ENCODE results near the gene TANC1. TPM values are rescaled to one million over a fixed set of nuclear protein-coding genes. Genes with fewer than 3 reads are reported as not detected.

The TANC1 gene
- total and polyA plus RNA-seq, 2 donors (not counting 3 experiments of a cell fraction or from before 2014, with no cell fraction given): 58.9 to 99.4 TPM

DNA sequence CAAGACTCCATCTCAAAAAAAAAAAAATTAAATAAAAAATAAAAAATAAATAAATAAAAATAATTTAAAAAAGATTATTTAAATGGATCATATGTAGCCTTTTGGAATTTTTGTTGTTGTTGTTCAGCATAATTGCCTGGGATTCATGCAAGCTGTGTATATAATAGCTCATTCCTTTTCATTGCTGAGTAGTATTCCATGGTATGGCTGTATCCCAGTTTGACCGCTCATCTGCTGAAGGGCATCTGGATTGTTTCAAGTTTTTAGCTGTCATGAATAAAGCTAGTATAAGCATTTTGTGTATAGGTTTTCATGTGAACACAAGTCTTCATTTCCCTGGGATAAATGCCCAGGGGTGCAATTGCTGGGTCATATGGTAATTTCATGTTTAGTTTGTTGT, 6.4 kb upstream of the TANC1 start:
- no peak for TF ChIP-seq EZH2 (IDR thresholded peaks at IDR 0.05; ENCODE audit: borderline replicate concordance, low read depth, low read length, severe bottlenecking)
- no peak for TF ChIP-seq POLR2AphosphoS5 (IDR thresholded peaks at IDR 0.05; ENCODE audit: insufficient read depth, low read depth, low read length)
- TF ChIP-seq FOS (IDR thresholded peaks at IDR 0.05; ENCODE audit: borderline replicate concordance, insufficient read depth, low read length): no peak
- TF ChIP-seq POLR2A (IDR thresholded peaks at IDR 0.05; ENCODE audit: low read depth, low read length): no peak
- TF ChIP-seq, protein P1, sequence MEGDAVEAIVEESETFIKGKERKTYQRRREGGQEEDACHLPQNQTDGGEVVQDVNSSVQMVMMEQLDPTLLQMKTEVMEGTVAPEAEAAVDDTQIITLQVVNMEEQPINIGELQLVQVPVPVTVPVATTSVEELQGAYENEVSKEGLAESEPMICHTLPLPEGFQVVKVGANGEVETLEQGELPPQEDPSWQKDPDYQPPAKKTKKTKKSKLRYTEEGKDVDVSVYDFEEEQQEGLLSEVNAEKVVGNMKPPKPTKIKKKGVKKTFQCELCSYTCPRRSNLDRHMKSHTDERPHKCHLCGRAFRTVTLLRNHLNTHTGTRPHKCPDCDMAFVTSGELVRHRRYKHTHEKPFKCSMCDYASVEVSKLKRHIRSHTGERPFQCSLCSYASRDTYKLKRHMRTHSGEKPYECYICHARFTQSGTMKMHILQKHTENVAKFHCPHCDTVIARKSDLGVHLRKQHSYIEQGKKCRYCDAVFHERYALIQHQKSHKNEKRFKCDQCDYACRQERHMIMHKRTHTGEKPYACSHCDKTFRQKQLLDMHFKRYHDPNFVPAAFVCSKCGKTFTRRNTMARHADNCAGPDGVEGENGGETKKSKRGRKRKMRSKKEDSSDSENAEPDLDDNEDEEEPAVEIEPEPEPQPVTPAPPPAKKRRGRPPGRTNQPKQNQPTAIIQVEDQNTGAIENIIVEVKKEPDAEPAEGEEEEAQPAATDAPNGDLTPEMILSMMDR (IDR thresholded peaks at IDR 0.05; ENCODE audit: extremely low read depth in 1 of 2, insufficient read depth in 1 of 2, low read depth in 1 of 2, low read length in 2 of 2): no peak
- TF ChIP-seq, protein P2, sequence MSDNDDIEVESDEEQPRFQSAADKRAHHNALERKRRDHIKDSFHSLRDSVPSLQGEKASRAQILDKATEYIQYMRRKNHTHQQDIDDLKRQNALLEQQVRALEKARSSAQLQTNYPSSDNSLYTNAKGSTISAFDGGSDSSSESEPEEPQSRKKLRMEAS (IDR thresholded peaks at IDR 0.05; ENCODE audit: insufficient read depth, insufficient read length): no peak
- TF ChIP-seq JUN (IDR thresholded peaks at IDR 0.05; ENCODE audit: borderline replicate concordance, insufficient read depth, insufficient read length, low read depth): no peak
- no peak for TF ChIP-seq MYC (IDR thresholded peaks at IDR 0.05; ENCODE audit: low read depth, low read length)
- no peak for TF ChIP-seq GATA2 (IDR thresholded peaks at IDR 0.05; ENCODE audit: insufficient read depth, insufficient read length, low read depth, low read length)
- Histone ChIP-seq H3K4me3 (replicated peaks in 1 of 3; ENCODE audit: insufficient read depth in 1 of 3, low read depth in 1 of 3, low read length in 3 of 3) (no peak overlapping the region), H3K4me1 (ENCODE audit: control insufficient read depth, extremely low read depth, insufficient read depth, low read length) (no peaks in the 10 kb centered on the region), H4K20me1 (replicated peaks; ENCODE audit: control insufficient read depth, extremely low read depth, insufficient read depth, low read length) (no peaks in the 10 kb centered on the region), H2AFZ (ENCODE audit: low read depth, low read length) (no peak overlapping the region), H3K27me3 (ENCODE audit: control insufficient read depth in 2 of 2, insufficient read depth in 2 of 2, low read length in 2 of 2) (no peaks in the 10 kb centered on the region), H3K36me3 (ENCODE audit: control insufficient read depth in 2 of 2, extremely low read depth in 1 of 2, insufficient read depth in 2 of 2, low read length in 2 of 2) (no peaks in the 10 kb centered on the region), H3K4me2 (ENCODE audit: insufficient read depth, low read length) (no peak overlapping the region), H3K9ac (replicated peaks; ENCODE audit: extremely low read depth, insufficient read depth, low read length) (no peak overlapping the region), H3K9me3 (replicated peaks; ENCODE audit: control insufficient read depth, insufficient read depth, low read length) (no peaks in the 10 kb centered on the region), H3K79me2 (ENCODE audit: control insufficient read depth, insufficient read depth, low read length) (no peaks in the 10 kb centered on the region), H3K9me1 (replicated peaks; ENCODE audit: control insufficient read depth, extremely low read depth, insufficient read depth, low read length) (no peaks in the 10 kb centered on the region), H3K27ac (ENCODE audit: insufficient read depth, low read depth, low read length) (no peak overlapping the region)
- intact Hi-C loops (cut with micrococcal nuclease): no loop called here
- DNase-seq (ENCODE audit: low read depth, low spot score) (no peak), FAIRE-seq (no peak)
- ChIA-PET CTCF (interaction anchor here (1.1 to 1.6 kb wide), 2 partner anchors 9 to 157 kb away, joined by 3 to 5 read pairs; no protein-coding TSS in a partner anchor), POLR2A (no interaction called here)
- BruUV-seq (replicated peaks): no TSS peak
- dilution Hi-C loops (cut with MboI; ENCODE audit: extremely low pct_ligation_motif_present, low sequenced_read_pairs): no loop called here
